Skeletal muscle cell (primary cell): ENCODE data around the gene ASIC2.

Source experiments
- DNase-seq: peaks from one replicate; pipeline ENCODE4 v3.0.0-alpha.2; 2010; ENCODE audit warnings: low read depth
- H3K4me3 ChIP-seq: 2 replicates; pipeline ENCODE4 v1.5.1; 2011; ENCODE audit warnings: low read depth, mild to moderate bottlenecking, control low read depth, low read length, moderate library complexity

Gene ASIC2

DNA sequence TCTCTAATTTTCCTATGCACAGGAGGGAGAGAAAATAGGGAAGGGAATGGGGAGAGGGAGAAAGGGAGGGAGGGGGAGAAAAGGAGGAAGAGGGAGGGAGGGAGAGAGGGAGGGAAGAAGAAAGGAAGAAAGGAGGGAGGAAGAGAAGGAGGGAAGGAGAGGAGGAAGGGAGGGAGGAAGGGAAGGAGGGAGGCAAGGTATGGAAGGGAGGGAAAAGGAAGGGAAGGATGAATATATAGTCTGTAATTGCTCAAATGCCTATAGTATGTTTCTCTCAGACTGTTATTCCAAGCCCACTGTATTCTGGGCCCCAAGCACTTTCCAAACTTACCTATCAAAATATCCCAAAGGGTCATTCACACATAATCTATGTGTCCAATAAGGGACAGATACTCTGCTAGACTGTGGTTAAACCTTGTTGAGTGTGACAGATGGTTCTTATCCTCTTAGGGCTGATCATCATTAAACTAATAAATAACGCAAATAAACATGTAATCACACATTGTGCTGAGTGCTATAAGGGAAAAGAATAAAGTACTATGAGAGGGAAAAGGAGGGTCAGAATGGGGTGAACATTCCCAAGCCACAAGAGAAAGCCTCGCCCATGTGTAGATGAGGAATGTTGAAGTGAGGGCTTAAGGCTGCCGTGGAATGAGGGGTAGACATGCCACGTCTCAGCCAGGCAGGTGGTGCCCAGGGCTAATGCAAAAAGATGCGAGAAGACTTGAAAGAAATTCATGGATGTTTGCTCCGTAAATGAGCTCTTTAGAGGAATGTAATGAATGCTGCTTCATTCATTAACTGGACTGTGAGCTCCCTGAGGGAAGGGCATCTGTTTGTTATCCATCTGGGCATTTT, 30.6 kb downstream of the ASIC2 start:
- no peak for DNase-seq
- H3K4me3 ChIP-seq = no peak overlapping the region

DNA sequence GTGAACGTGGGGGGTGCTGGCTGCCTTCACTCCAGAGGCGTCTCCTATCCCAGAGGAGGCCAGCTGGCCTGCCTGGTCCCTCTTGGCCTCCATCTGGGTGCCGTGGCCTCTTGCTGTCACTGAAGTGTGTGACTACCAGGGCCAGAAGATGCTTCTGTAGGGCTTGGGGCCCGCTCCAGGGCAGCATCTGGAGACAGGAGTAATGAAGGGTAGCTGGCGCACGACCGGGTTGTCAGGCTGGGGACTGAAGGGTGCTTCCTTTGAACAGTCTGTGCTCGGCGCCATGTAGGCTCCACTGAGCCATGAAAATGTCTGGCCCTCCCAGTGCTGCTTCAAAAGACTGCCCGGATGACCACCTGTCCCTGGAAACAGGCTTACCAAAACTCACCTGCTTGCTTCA, 31.3 kb downstream of the ASIC2 start:
- DNase-seq = no peak
- no peak overlapping the region for H3K4me3 ChIP-seq

- DNase-seq = no peak
- H3K4me3 ChIP-seq = no peak overlapping the region
These were observed 32.5 kb downstream of the ASIC2 start for GRCh38 chr17:33260638-33261037.

- DNase-seq = no peak
These were observed 34.8 kb downstream of the ASIC2 start for GRCh38 chr17:33258296-33258695.

DNA sequence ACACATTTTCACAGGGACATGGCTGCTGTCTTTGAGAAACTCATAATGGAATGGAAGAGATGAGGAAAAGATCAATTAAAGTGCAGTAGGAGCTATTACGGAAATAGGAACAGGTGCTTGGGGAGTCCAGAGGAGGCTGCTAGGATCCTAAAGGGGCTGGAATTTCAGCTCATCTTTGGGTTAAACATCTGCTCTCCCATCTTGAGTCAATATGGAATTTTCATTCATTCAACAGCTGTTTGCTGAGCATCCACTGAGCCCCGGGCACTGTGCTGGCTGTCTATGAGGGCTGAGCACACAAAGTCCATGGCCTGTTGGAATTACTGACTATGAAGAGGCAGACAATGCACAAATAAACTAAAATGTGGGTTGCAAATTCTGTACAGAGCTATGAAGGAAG, 47.9 kb downstream of the ASIC2 start:
- DNase-seq = no peak
- no peak overlapping the region for H3K4me3 ChIP-seq

More at GRCh38 chr17:33258296-33258695, 34.8 kb downstream of the ASIC2 start:
- no peak overlapping the region for H3K4me3 ChIP-seq

- no peak for DNase-seq
- H3K4me3 ChIP-seq = no peak overlapping the region
These were observed 49.4 kb downstream of the ASIC2 start for GRCh38 chr17:33243732-33244131.

GRCh38 chr17:33242375-33243124, 50.5 kb downstream of the ASIC2 start:
- no peak for DNase-seq
- no peak overlapping the region for H3K4me3 ChIP-seq

DNA sequence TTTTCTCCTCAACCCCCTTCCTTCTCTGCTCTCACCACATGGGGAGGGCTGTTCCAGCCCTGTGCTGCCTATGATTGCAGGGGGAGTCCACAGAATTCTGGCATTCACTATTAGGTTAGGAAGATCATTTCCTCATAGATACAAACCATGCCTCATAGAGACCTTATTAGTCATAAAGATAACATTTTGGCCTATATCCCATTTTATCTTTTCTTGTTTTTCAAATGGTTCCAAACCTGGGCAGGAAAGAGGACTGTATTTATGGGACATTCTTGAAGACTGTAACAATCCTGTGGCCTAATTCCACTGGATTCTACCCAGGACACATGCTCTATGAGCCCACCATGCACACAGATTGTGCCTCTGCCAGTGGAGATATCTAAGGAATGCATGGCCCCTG, 51.7 kb downstream of the ASIC2 start:
- no peak for DNase-seq
- no peak overlapping the region for H3K4me3 ChIP-seq

DNA sequence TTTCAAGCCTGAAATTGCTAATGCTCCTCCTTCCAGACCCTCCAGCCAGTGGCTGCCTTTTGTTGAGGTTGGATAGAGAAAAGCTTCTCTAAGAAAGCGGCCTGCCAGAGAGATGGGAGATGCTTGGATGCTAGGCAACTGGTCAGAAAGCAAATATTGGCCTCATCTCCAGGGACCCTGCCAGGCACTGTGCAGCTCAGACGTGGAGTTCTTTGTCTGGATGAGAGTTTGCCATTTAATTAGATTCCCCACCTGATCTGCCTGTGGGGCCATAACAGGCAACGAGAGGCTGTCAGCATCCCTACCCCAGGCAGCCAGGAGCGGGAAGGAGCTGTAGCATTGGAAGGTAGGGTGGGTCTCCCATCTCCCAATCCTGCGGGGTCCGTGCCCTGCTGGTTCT, 52.7 kb downstream of the ASIC2 start:
- no peak for DNase-seq
- H3K4me3 ChIP-seq = no peak overlapping the region

GRCh38 chr17:33239702-33240101, 53.4 kb downstream of the ASIC2 start:
- no peak for DNase-seq

DNA sequence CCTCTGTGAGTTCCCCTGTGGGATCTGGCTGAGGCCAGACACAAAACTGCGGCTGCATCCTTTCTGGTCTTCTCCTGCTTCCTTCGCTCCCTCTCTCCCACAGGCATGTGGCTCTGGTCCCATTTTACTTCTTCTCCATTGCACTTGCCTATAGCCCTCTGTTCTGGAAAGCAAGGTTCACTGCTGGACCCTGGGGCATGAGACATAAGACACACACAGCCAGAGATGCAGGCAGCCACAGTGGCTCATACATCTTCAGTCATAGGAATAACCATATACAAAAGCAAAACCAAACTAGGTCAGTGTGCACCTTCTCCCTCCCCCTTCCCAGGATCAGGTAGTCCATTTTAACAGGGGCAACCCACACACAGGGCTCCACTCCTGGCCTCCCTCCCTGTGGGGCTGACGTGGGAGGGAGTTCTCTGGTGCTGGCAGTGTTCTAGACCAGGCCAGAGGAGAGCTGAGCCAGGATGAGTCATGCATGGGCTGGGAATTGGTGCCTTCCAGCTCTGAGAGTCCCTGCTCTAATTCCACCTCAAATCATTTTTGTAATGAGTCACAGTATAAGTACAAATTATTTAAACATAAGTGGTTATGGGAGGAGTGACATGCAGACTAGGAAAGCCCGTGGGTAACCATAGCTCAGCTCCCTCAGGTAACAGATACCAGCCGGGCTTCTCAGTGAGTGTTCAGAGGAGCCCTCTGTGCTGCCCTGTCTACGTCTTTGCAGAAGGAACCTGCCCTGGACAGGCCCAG, 58.0 kb downstream of the ASIC2 start:
- no peak overlapping the region for H3K4me3 ChIP-seq
- peak; percentile 90 for DNase-seq

More at GRCh38 chr17:33239702-33240101, 53.4 kb downstream of the ASIC2 start:
- no peak overlapping the region for H3K4me3 ChIP-seq

DNA sequence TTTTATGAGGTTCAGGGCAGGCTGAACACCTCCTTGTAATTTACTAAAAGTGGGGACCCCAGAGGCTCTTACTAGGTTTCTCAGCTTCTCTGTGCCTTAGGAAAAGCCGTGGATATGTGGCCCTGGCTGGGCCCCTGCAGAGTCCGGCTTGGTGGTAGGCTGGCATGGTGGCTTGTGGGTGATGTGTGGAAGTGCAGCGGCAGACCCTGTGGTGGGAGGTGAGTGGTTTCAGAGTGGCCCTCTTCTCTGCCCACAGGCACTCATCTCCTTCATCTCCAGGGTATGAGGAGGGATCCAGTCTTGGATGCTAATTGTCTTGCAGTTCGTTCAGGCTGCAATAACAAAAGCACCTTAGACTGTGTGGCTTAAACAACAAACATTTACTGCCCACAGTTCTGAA, 58.9 kb downstream of the ASIC2 start:
- H3K4me3 ChIP-seq = no peak overlapping the region
- DNase-seq = no peak

GRCh38 chr17:33233811-33234177, 59.3 kb downstream of the ASIC2 start:
- no peak for DNase-seq
- H3K4me3 ChIP-seq = no peak overlapping the region

GRCh38 chr17:33229499-33229898, 63.6 kb downstream of the ASIC2 start:
- DNase-seq = no peak
- H3K4me3 ChIP-seq = no peak overlapping the region

DNA sequence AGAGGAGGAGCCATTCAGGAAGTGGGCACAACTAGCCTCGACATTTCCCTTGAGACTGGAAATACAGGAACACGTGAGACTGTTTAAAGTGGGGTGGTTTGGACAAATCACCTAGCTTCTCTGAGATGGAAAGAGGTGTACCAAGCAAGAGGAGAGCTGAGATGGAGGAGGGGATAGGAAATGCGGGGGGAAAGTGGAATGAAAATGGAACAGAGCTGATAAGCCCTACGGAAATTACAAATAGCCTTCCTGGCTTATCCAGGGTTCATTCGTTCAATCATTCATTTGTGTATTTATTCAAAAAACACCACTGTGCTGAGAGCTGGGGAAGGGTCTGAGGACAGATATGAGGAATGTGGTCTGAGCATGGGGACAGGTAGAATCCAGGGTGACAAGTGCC, 64.1 kb downstream of the ASIC2 start:
- no peak overlapping the region for H3K4me3 ChIP-seq
- no peak for DNase-seq

GRCh38 chr17:33228548-33228947, 64.5 kb downstream of the ASIC2 start:
- no peak overlapping the region for H3K4me3 ChIP-seq
- no peak for DNase-seq

DNA sequence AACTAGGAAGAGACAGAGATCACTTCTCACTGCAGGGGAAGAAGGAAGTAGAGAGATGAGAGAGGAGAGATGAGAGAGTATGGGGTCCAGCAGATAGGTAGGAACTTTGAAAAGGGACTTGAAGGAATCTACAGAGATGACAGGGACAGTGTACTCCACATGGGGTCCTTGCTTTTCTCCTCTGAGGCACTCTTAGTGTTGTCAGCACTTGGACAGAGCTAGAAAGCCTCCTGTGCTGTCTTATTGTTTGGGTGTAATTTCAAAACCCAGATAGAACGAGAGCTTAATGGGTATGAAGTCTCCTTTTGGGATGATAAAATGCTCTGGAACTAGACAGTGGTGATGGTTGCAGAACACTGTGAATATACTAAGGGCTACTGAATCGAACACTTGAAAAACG, 65.2 kb downstream of the ASIC2 start:
- no peak for DNase-seq

GRCh38 chr17:33225994-33226393, 67.1 kb downstream of the ASIC2 start:
- DNase-seq = no peak
- no peak overlapping the region for H3K4me3 ChIP-seq

More for the DNA sequence above, 65.2 kb downstream of the ASIC2 start:
- H3K4me3 ChIP-seq = no peak overlapping the region

DNA sequence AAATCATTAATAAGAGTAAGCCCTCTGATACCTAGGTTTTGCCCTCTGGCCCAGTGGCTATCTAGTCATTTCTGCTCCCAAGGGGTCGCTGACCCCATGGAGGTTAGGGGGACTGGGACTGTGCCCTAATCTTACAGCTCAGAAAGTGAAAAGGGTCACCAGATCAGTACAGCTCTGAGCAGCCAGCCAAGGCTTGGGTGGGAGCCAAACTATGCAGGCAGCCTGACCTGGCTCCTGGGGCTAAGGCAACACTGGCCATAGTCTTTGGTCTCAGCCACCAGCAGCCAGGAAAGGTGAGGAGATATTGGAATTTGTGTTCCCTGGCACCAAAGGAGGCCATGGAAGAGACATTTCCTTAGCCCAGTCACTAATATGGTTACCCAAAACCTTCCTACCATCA, 67.6 kb downstream of the ASIC2 start:
- H3K4me3 ChIP-seq = no peak overlapping the region
- DNase-seq = no peak

GRCh38 chr17:33220036-33220435, 73.1 kb downstream of the ASIC2 start:
- no peak for DNase-seq

More at GRCh38 chr17:33220036-33220435, 73.1 kb downstream of the ASIC2 start:
- no peak overlapping the region for H3K4me3 ChIP-seq
